ENCODE results near the gene MIOS.

- TF ChIP-seq SUZ12 (IDR thresholded peaks at IDR 0.05) (no peak), CTBP1 (IDR thresholded peaks at IDR 0.05; ENCODE audit: borderline replicate concordance) (no peak), FOXA1 (IDR thresholded peaks at IDR 0.05) (no peak), NFRKB (IDR thresholded peaks at IDR 0.05) (no peak), LEF1 (IDR thresholded peaks at IDR 0.05; ENCODE audit: borderline replicate concordance) (no peak), BHLHE40 (IDR thresholded peaks at IDR 0.05; ENCODE audit: borderline replicate concordance) (no peak), FOXM1 (IDR thresholded peaks at IDR 0.05; ENCODE audit: borderline replicate concordance) (no peak), HDGF (IDR thresholded peaks at IDR 0.05; ENCODE audit: borderline replicate concordance) (no peak)
These were observed 42.6 kb downstream of the MIOS start for GRCh38 chr7:7609330-7609729.

Measured in HEK293T (cell line).